Skeletal muscle cell (primary cell): Measurements from ENCODE around the gene NGLY1.

Source experiments
- DNase-seq: peaks from one replicate; pipeline ENCODE4 v3.0.0-alpha.2; 2010; ENCODE audit warnings: low read depth
- H3K4me3 ChIP-seq: 2 replicates; pipeline ENCODE4 v1.5.1; 2011; ENCODE audit warnings: low read depth, mild to moderate bottlenecking, control low read depth, low read length, moderate library complexity

Gene NGLY1

GRCh38 chr3:25787689-25788088, 4.4 kb upstream of the NGLY1 start:
- DNase-seq = no peak
- H3K4me3 ChIP-seq = no peak overlapping the region

- no peak overlapping the region for H3K4me3 ChIP-seq
- DNase-seq = no peak
Observed at GRCh38 chr3:25785826-25786225, 2.6 kb upstream of the NGLY1 start.

GRCh38 chr3:25784971-25785370, 1.7 kb upstream of the NGLY1 start:
- H3K4me3 ChIP-seq = no peak overlapping the region
- no peak for DNase-seq

- DNase-seq = peak; percentile 35
- peak overlapping the region; percentile 70 for H3K4me3 ChIP-seq
Observed at GRCh38 chr3:25783661-25784512, 644 bp upstream of the NGLY1 start.

- no peak for DNase-seq
- peak overlapping the region; percentile 60 for H3K4me3 ChIP-seq
Observed at GRCh38 chr3:25782636-25782937, 656 bp downstream of the NGLY1 start.

GRCh38 chr3:25781758-25782594, 1.3 kb downstream of the NGLY1 start:
- peak overlapping the region; percentile 60 for H3K4me3 ChIP-seq
- DNase-seq = no peak

GRCh38 chr3:25781145-25781757, 2.0 kb downstream of the NGLY1 start:
- no peak overlapping the region for H3K4me3 ChIP-seq
- DNase-seq = no peak

GRCh38 chr3:25780618-25781017, 2.6 kb downstream of the NGLY1 start:
- no peak for DNase-seq
- H3K4me3 ChIP-seq = no peak overlapping the region

- DNase-seq = no peak
Observed at GRCh38 chr3:25775936-25776335, 7.3 kb downstream of the NGLY1 start.

GRCh38 chr3:25768851-25769250, 14.4 kb downstream of the NGLY1 start:
- no peak overlapping the region for H3K4me3 ChIP-seq
- no peak for DNase-seq

More at GRCh38 chr3:25775936-25776335, 7.3 kb downstream of the NGLY1 start:
- no peak overlapping the region for H3K4me3 ChIP-seq

- DNase-seq = no peak
- no peak overlapping the region for H3K4me3 ChIP-seq
Observed at GRCh38 chr3:25751725-25752124, 31.5 kb downstream of the NGLY1 start.

- no peak for DNase-seq
- no peak overlapping the region for H3K4me3 ChIP-seq
Observed at GRCh38 chr3:25751048-25751447, 32.2 kb downstream of the NGLY1 start.

GRCh38 chr3:25749031-25749581, 34.1 kb downstream of the NGLY1 start:
- no peak overlapping the region for H3K4me3 ChIP-seq
- DNase-seq = no peak

- no peak for DNase-seq
- H3K4me3 ChIP-seq = no peak overlapping the region
Observed at GRCh38 chr3:25748189-25748588, 35.1 kb downstream of the NGLY1 start.

GRCh38 chr3:25747033-25747432, 36.2 kb downstream of the NGLY1 start:
- H3K4me3 ChIP-seq = no peak overlapping the region
- no peak for DNase-seq

- DNase-seq = no peak
- no peak overlapping the region for H3K4me3 ChIP-seq
Observed at GRCh38 chr3:25744470-25744869, 38.8 kb downstream of the NGLY1 start.

GRCh38 chr3:25728101-25728500, 55.1 kb downstream of the NGLY1 start:
- DNase-seq = no peak
- no peak overlapping the region for H3K4me3 ChIP-seq

- DNase-seq = no peak
- no peak overlapping the region for H3K4me3 ChIP-seq
Observed at GRCh38 chr3:25727316-25727715, 55.9 kb downstream of the NGLY1 start.

GRCh38 chr3:25725810-25726209, 57.4 kb downstream of the NGLY1 start:
- H3K4me3 ChIP-seq = no peak overlapping the region
- DNase-seq = no peak
